Esophagus muscularis mucosa (tissue), 4 donors: Measurements from ENCODE around the gene DTNBP1. TPM values are rescaled to one million over a fixed set of nuclear protein-coding genes. Genes with fewer than 3 reads are reported as not detected.

ENCODE experiments used
- DNase-seq: peaks from one replicate; pipeline ENCODE4 v3.0.0-alpha.2; 2017; ENCODE audit errors: extremely low spot score
- H3K27ac ChIP-seq, 4 donors: fragments of 200-600 bp; sonication (generic); replicated peaks in 1 of 4; 1 replicate in 3 of 4; 2 replicates in 1 of 4; pipeline ENCODE4 v1.5.1; 2016 to 2019; ENCODE audit warnings: mild to moderate bottlenecking in 1 of 4
- H3K27me3 ChIP-seq, 4 donors: fragments of 200-600 bp; sonication (generic); one replicate each; pipeline versions ENCODE4 v1.5.1 to v1.6.0; 2016 to 2019
- H3K36me3 ChIP-seq, 4 donors: fragments of 200-600 bp; sonication (generic); one replicate each; pipeline ENCODE4 v1.5.1; 2016 to 2019
- H3K4me1 ChIP-seq, 4 donors: fragments of 200-600 bp; sonication (generic); one replicate each; pipeline ENCODE4 v1.5.1; 2016 to 2019
- H3K4me3 ChIP-seq, 4 donors: fragments of 200-600 bp; sonication (generic); 1 replicate in 2 of 4; 2 replicates in 2 of 4; pipeline ENCODE4 v1.5.1; 2016 to 2019; ENCODE audit warnings: mild to moderate bottlenecking in 4 of 4, moderate library complexity in 1 of 4
- H3K9me3 ChIP-seq, 4 donors: fragments of 200-600 bp; sonication (generic); 1 replicate in 3 of 4; 2 replicates in 1 of 4; pipeline ENCODE4 v1.5.1; 2016 to 2019
- EP300 ChIP-seq: sonication (generic); formaldehyde crosslinking; IDR thresholded peaks from one replicate; pipeline ENCODE4 v1.6.1; 2017; ENCODE audit warnings: antibody characterized with exemption
- POLR2A ChIP-seq: fragments of 450-650 bp; IDR thresholded peaks from one replicate; pipeline ENCODE4 v1.6.1; 2017; ENCODE audit warnings: antibody characterized with exemption, moderate library complexity, mild to moderate bottlenecking, low read depth
- POLR2AphosphoS5 ChIP-seq, 2 donors: sonication (generic); formaldehyde crosslinking; IDR thresholded peaks; one replicate each; pipeline ENCODE4 v1.6.1; 2017; ENCODE audit warnings: antibody characterized with exemption in 2 of 2
- WGBS: methylation state at CpG from one replicate; pipeline ENCODE4 v1.1.5; 2018; 5-methylcytosine and 5-hydroxymethylcytosine counted together
- intact Hi-C: fragments of 100-400 bp; cut with DNase I; formaldehyde crosslinking; loops from one replicate; pipeline ENCODE4 v1.15.1; 2023
- total RNA-seq, 4 donors: library from RNA; depleted of rRNA; stranded (reverse); fragments of >200 nt; gene quantifications; one replicate each; pipeline versions ENCODE4 v1.1.0 to v1.2.1, GENCODE V29; 2016
- TF ChIP-seq, protein P1 (sequence below), 3 experiments: fragments of 200-600 bp in 2 of 3; fragments of 450-650 bp in 1 of 3; sonication (generic) in 2 of 3; IDR thresholded peaks; one replicate each; pipeline ENCODE4 v1.5.1; 2017 to 2019; ENCODE audit warnings: antibody characterized with exemption in 3 of 3, mild to moderate bottlenecking in 2 of 3, moderate library complexity in 1 of 3

Gene DTNBP1
- total RNA-seq, 4 donors from 2014 or later = 18.3 to 26.8 (median 25.4) TPM

- peaks cover 24 to 73% (median 58%) of the 10 kb centered on the region in 4 donors for H3K36me3 ChIP-seq
- 86% methylated on average over 14 of the region's 15 CpGs for WGBS
- H3K4me3 ChIP-seq = no peak overlapping the region
- H3K4me1 ChIP-seq = peaks cover 24 to 33% (median 25%) of the 10 kb centered on the region in 4 donors
- H3K27me3 ChIP-seq = no peaks in the 10 kb centered on the region
- H3K27ac ChIP-seq = no peak overlapping the region
- intact Hi-C loops = no loop called here
- no peak for DNase-seq
- no peak for TF ChIP-seq EP300
- TF ChIP-seq, protein P1, sequence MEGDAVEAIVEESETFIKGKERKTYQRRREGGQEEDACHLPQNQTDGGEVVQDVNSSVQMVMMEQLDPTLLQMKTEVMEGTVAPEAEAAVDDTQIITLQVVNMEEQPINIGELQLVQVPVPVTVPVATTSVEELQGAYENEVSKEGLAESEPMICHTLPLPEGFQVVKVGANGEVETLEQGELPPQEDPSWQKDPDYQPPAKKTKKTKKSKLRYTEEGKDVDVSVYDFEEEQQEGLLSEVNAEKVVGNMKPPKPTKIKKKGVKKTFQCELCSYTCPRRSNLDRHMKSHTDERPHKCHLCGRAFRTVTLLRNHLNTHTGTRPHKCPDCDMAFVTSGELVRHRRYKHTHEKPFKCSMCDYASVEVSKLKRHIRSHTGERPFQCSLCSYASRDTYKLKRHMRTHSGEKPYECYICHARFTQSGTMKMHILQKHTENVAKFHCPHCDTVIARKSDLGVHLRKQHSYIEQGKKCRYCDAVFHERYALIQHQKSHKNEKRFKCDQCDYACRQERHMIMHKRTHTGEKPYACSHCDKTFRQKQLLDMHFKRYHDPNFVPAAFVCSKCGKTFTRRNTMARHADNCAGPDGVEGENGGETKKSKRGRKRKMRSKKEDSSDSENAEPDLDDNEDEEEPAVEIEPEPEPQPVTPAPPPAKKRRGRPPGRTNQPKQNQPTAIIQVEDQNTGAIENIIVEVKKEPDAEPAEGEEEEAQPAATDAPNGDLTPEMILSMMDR (IDR thresholded peaks at IDR 0.05) = no peak
- no peak for TF ChIP-seq POLR2AphosphoS5 (IDR thresholded peaks at IDR 0.05)
- no peak for TF ChIP-seq POLR2A
- no peaks in the 10 kb centered on the region for H3K9me3 ChIP-seq
Observed at GRCh38 chr6:15508931-15509330, 153.9 kb downstream of the DTNBP1 start.

GRCh38 chr6:15508441-15508871 is 154.4 kb downstream of the DTNBP1 start:
- peaks cover 21 to 69% (median 53%) of the 10 kb centered on the region in 4 donors for H3K36me3 ChIP-seq
- H3K4me1 ChIP-seq = peaks cover 29 to 36% (median 30%) of the 10 kb centered on the region in 4 donors
- H3K27ac ChIP-seq = no peak overlapping the region
- 90% methylated on average over 6 of the region's 6 CpGs for WGBS
- TF ChIP-seq EP300 (no peak), POLR2A (no peak), POLR2AphosphoS5 (IDR thresholded peaks at IDR 0.05) (no peak)
- TF ChIP-seq, protein P1 (IDR thresholded peaks at IDR 0.05) = no peak
- no peaks in the 10 kb centered on the region for H3K9me3 ChIP-seq
- no peak for DNase-seq
- H3K27me3 ChIP-seq = no peaks in the 10 kb centered on the region
- intact Hi-C loops = no loop called here
- no peak overlapping the region for H3K4me3 ChIP-seq

DNA sequence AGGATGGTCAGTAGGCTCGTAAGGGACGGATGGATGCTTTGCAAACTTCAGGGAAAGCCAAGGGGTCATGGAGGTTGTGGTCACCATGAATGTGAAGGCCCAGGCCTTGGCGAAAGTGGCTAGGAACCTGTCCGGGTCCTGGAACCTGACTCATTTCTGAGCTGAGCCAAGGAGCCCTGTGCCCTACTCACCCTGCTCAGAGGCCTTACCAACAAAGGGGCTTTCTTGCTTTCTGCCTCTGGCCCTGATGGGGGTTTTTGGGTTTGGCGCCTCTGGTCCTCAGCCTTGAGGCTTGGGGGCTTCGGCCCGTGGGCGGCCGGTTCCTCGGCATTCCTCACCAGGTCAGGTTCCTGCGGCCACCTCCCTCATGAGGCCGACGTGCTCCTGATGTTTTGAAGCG is 155.1 kb downstream of the DTNBP1 start:
- WGBS = 90% methylated on average over 14 of the region's 14 CpGs
- DNase-seq = no peak
- no peak overlapping the region for H3K27ac ChIP-seq
- no peaks in the 10 kb centered on the region for H3K9me3 ChIP-seq
- H3K4me1 ChIP-seq = peaks cover 30 to 40% (median 34%) of the 10 kb centered on the region in 4 donors
- H3K4me3 ChIP-seq = no peak overlapping the region
- intact Hi-C loops = no loop called here
- no peak for TF ChIP-seq EP300
- peaks cover 15 to 62% (median 46%) of the 10 kb centered on the region in 4 donors for H3K36me3 ChIP-seq
- H3K27me3 ChIP-seq = no peaks in the 10 kb centered on the region

DNA sequence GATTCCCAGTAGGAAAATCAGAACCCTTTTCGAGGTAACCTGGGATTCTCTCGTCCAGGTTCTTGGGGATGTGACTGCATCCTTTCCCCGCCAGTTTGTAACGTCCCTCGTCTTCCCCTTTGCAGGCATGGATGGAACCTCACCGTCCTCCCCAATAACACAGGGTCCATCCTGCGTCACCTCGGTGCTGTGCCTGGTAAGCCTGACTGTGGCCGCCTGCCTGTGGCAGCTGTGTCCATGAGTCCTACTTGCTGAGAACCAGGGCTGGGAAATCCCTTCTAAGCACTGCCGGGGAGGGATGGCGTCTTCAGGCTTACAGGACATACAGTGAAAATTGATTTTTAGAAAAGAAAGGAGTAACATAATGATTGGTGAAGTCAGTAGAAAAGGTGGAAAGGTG is 155.6 kb downstream of the DTNBP1 start:
- Histone ChIP-seq H3K9me3 (no peaks in the 10 kb centered on the region), H3K27me3 (no peaks in the 10 kb centered on the region), H3K27ac (no peak overlapping the region), H3K36me3 (peaks cover 10 to 59% (median 42%) of the 10 kb centered on the region in 4 donors), H3K4me1 (peaks cover 35 to 46% (median 39%) of the 10 kb centered on the region in 4 donors), H3K4me3 (no peak overlapping the region)
- intact Hi-C loops = no loop called here
- WGBS = 100% methylated on average over 8 of the region's 11 CpGs
- TF ChIP-seq, protein P1 (IDR thresholded peaks at IDR 0.05) = no peak
- TF ChIP-seq POLR2A = no peak
- no peak for TF ChIP-seq EP300
- no peak for TF ChIP-seq POLR2AphosphoS5 (IDR thresholded peaks at IDR 0.05)
- DNase-seq = no peak

DNA sequence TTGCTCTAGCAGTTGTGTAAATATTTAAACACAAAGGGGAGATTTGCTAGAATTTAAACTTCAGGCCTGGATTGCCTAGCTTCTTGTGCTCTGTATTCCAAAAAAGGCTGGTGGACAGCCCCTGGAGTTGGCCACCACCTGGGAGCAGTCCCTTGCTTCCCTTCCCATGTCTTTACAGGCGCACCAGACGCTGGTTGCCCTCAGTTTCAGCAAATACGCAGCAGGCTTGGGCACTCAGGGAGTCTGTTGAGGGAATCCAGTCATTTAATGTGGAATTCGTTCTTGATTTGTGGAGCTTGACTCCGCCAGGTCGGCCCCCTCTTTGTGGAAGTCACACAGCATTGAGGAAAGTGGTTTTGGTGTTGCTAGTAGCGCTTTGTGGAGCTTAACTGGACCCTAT is 156.8 kb downstream of the DTNBP1 start:
- H3K9me3 ChIP-seq = no peaks in the 10 kb centered on the region
- no peak overlapping the region for H3K4me3 ChIP-seq
- DNase-seq = no peak
- TF ChIP-seq POLR2AphosphoS5 (IDR thresholded peaks at IDR 0.05) (no peak), EP300 (no peak), POLR2A (no peak)
- TF ChIP-seq, protein P1 (IDR thresholded peaks at IDR 0.05) = no peak
- 97% methylated on average over 7 of the region's 7 CpGs for WGBS
- H3K36me3 ChIP-seq = peaks cover 5 to 57% (median 37%) of the 10 kb centered on the region in 4 donors
- intact Hi-C loops = no loop called here
- H3K27me3 ChIP-seq = no peaks in the 10 kb centered on the region
- H3K27ac ChIP-seq = no peak overlapping the region
- peaks cover 43 to 54% (median 48%) of the 10 kb centered on the region in 4 donors for H3K4me1 ChIP-seq
